HG03066 (cell line): ENCODE results near the gene ELFN2.

Experiments
- ATAC-seq: cut with Tn5 transposase; IDR thresholded peaks from one replicate; pipeline ENCODE4 v1.9.1; 2021; ENCODE audit warnings: low read depth; ENCODE audit not compliant: unreplicated experiment

Gene ELFN2

GRCh38 chr22:37320726-37321677 is 106.3 kb downstream of the ELFN2 start:
- ATAC-seq: no peak

GRCh38 chr22:37319469-37319868 is 107.8 kb downstream of the ELFN2 start:
- ATAC-seq: no peak

GRCh38 chr22:37318364-37319109 is 108.7 kb downstream of the ELFN2 start:
- no peak for ATAC-seq
